Gastroesophageal sphincter (tissue), 3 donors: Measurements from ENCODE around the gene OR2T2.
"Not testable (repeated sequence)": the region's sequence is repeated elsewhere in the genome, so short reads cannot be mapped to it uniquely, and the experiment has no call there.

Experiments used
- CTCF ChIP-seq, 4 experiments: fragments of 200-600 bp in 2 of 4; fragments of 450-650 bp in 2 of 4; sonication (generic) in 1 of 4; IDR thresholded peaks; one replicate each; pipeline ENCODE4 v1.5.1; 2017 to 2019; ENCODE audit warnings: antibody characterized with exemption in 4 of 4, mild to moderate bottlenecking in 2 of 4, moderate library complexity in 2 of 4
- EP300 ChIP-seq: sonication (generic); formaldehyde crosslinking; IDR thresholded peaks from one replicate; pipeline ENCODE4 v1.6.1; 2017; ENCODE audit warnings: antibody characterized with exemption, mild to moderate bottlenecking
- POLR2A ChIP-seq, 2 donors: fragments of 450-650 bp; IDR thresholded peaks; one replicate each; pipeline ENCODE4 v1.6.1; 2017; ENCODE audit warnings: antibody characterized with exemption in 2 of 2, mild to moderate bottlenecking in 2 of 2, moderate library complexity in 1 of 2
- POLR2AphosphoS5 ChIP-seq: sonication (generic); formaldehyde crosslinking; IDR thresholded peaks from one replicate; pipeline ENCODE4 v1.6.1; 2017; ENCODE audit warnings: antibody characterized with exemption

DNA sequence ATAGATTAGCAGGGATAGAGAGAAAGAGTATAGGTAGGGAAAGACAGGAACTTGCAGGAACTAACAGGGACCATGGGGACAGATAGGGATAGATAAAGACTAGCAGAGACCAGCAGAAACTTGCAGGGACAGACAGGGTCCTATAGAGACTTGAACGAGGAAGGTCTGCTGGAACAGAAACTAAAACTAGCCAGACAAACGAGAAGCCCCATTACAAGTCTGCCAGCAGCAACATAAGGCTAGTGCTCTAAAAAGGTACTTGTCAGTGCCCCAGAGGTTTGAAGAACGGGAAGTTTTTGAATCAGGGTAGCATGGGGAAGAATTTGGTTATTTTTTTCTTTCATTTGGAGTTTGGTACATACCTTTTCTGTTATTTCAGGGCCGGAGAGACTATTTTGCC lies 13.2 kb upstream of the OR2T2 start:
- TF ChIP-seq CTCF (IDR thresholded peaks at IDR 0.05); POLR2A (IDR thresholded peaks at IDR 0.05); EP300; POLR2AphosphoS5: not testable (repeated sequence)
